Neural progenitor cell (in vitro differentiated cells): ENCODE measurements around the gene KCTD10.

ENCODE experiments used
- EZH2 ChIP-seq: fragments of 200-600 bp; sonication (generic); IDR thresholded peaks from 2 replicates; pipeline ENCODE4 v1.6.1; 2017; ENCODE audit warnings: antibody characterized with exemption, mild to moderate bottlenecking, moderate library complexity
- TF ChIP-seq, protein P1 (sequence below): fragments of 200-600 bp; sonication (generic); IDR thresholded peaks from 2 replicates; pipeline ENCODE4 v1.5.1; 2017; ENCODE audit warnings: antibody characterized with exemption, mild to moderate bottlenecking

DNA sequence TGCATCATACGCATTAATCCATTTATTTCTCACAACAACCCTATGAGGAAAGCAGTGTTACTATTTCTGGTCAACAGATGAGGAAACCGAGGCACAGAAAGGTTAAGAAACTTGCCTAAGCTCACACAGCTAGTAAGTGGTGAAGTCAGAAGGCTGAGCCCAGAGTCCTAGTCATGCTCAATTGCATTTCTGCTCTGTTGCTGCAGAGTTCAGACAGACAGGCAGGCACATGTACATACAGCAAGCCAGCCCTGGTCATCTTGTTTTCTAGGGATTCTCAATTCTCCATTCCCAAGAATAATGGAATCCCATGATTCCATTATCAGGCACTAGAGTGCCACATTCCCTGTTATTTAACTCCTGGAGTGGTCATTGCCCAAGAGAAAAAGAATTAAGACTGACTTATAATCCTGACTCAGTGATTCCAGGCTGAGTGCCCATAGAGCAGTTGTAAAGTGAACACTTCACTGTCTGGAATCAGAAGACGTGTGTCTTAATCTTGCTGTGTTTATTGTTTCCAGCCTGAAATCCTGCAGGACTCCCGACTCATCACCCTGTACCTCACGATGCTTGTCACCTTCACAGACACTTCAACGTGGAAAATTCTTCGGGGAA, 11.1 kb upstream of the KCTD10 start:
- TF ChIP-seq, protein P1, sequence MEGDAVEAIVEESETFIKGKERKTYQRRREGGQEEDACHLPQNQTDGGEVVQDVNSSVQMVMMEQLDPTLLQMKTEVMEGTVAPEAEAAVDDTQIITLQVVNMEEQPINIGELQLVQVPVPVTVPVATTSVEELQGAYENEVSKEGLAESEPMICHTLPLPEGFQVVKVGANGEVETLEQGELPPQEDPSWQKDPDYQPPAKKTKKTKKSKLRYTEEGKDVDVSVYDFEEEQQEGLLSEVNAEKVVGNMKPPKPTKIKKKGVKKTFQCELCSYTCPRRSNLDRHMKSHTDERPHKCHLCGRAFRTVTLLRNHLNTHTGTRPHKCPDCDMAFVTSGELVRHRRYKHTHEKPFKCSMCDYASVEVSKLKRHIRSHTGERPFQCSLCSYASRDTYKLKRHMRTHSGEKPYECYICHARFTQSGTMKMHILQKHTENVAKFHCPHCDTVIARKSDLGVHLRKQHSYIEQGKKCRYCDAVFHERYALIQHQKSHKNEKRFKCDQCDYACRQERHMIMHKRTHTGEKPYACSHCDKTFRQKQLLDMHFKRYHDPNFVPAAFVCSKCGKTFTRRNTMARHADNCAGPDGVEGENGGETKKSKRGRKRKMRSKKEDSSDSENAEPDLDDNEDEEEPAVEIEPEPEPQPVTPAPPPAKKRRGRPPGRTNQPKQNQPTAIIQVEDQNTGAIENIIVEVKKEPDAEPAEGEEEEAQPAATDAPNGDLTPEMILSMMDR = no peak
- no peak for TF ChIP-seq EZH2
